ENCODE measurements around the gene MRTFB.
A peak's percentile ranks its signal among the peaks of the same experiment; 100 is the strongest.

MRTFB gene

GRCh38 chr16:14296663-14297062 is 225.5 kb downstream of the MRTFB start:
- no peak for DNase-seq

DNA sequence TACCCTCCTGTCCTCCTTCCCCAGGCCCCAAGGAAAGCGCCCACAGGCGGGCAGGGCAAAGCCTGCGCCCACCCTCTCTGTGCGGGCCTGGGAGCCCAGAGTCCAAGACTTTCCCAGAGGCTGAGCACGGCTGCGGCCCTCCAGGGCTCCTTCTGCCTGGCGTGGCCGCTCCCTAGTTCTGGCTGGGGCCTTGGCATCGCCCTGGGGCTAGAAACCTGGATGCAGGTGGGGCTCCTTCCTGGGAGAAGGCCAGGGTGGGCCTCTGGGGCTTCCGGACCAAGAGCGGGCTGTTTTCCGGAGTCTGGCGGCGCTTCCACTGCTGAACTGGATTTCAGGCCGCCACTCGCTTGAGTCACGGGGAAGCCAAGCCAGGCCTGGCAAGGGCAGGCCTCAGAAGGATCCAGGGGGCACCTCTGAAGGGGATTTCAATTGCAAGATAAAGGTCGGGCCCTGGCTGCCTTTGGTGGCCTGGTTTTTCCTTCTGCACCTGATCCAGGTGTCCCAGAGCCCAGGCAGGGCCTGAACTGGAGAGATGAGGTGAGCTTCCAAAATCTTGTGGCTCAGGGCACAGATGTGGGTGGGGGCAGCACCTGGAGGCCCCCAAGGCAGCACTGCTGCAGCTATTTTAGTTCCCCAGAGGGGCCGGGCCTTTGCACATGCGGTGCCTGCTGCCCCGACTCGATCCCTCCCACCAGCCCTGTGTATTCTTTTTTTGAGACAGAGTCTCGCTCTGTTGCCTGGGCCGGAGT is 227.4 kb downstream of the MRTFB start:
- DNase-seq, result no peak

DNA sequence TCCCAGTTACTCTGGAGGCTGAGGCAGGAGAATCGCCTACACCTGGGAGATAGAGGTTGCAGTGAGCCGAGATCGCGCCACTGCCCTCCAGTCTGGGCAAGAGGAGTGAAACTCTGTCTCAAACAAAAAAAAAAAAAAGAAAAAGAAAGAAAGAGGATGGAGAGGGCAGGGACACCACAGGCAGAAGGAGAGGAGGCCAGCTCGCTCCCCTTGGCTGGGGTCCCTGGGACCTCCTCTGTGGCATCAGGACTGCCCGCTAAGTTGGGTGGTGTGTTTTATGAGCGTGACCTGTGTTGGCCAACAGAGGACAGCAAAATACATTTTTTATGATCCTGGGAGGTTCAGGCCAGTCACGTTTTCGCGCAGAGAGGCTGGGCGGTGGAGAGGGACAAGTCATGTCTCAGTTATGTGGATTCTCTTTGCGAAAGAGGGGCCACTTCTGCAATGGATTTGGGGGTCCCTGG is 229.6 kb downstream of the MRTFB start:
- DNase-seq, result peak; percentile 82

GRCh38 chr16:14301169-14302030 is 230.3 kb downstream of the MRTFB start:
- DNase-seq, result peak; percentile 54

DNA sequence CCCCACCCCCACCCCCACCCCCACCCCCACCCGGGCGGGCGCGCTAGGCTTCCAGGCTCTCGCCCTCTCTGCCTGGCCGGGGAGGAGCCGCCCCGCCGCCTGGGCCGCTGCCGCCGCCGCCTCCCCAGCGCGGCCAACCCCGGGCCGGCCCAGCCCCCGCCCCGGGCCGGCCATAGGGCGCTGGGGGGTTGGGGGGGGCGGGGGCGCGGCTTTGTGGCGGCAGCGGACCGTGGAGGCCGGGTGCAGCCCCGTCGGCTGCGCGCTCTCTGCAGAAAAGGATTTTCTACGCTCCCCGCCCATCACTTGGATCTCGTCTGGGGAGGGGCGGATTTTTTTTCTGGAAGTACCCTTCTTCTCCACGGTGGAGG is 230.9 kb downstream of the MRTFB start:
- DNase-seq, result peak; percentile 83

DNA sequence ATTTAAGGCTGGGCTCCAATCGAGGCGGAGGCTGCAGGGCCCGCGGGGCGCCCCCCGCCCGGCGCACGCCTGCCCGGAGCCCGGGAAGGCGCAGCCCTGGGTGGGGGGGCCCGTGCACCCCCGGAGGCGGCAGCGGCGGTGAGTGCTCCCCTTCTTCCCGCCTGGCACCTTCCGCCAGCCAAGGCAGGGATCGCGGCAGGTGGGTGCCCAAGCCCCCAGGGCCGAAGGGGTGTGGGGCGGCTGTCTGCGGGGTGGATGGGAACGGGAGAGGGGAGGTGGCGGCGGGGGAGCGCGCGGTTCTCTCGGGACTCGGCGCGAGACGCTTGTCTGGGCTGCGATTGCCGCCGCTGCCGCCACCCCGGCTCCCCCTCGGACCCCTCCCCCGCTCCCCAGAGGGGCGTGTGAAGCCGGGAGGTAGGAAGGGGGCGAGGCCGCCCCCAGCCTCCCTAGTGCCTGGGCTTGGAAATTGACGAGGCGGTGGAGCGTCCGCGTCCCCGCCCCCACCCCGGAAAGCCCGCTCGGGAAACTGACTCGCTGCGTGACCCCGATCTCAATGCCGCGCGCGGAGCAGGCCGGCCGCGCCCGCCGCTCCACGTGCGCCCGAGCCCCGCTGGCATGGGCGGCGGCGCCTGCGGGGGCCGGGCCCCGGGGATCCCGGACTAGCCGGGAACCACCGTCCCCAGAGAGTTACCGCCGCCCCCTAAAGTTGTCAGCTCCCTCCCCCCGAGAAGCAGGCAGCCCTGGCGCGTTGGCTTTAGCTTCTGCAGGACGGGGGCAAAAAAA is 231.5 kb downstream of the MRTFB start:
- DNase-seq, result peak; percentile 52

- no peak for DNase-seq
These were observed 232.1 kb downstream of the MRTFB start for GRCh38 chr16:14303182-14303618.

DNA sequence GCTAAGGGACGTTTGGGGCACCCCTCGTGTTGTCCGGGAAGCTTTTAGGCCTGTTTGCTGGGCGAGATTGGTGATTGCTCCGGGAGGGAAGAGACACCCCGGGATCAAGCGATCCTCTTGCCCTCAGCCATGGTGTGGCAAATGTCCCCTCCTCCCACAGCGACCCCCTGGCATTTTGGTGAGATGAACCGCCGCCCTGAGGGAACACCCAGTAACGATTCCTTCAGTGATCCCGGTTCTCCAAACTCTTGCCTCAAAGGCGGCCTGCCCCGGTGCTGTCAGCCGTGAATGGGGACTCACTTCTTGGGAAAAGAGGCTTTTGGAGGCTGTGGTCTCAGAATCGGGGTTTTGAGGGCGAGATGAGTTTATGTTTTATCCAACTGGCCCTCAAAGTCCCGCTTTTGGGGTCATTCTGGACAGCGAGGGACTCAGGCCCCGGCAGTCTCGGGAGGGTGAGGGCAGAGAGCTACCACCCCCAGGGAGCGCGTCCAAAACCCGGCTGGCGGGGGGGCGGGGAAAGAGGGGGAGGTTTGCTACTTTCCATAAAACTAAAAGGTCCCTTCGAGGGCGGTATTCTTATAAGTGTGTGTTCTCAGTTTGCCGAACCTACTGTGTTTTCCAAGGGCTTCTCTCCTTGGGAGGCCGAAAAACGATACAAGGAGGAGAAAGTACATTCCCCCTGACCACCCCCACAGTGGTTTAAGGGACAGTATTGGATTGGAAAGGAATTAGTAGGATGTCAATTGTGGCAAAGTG is 232.7 kb downstream of the MRTFB start:
- peak; percentile 54 for DNase-seq

- DNase-seq, result no peak
These were observed 233.9 kb downstream of the MRTFB start for GRCh38 chr16:14304891-14305460.

DNA sequence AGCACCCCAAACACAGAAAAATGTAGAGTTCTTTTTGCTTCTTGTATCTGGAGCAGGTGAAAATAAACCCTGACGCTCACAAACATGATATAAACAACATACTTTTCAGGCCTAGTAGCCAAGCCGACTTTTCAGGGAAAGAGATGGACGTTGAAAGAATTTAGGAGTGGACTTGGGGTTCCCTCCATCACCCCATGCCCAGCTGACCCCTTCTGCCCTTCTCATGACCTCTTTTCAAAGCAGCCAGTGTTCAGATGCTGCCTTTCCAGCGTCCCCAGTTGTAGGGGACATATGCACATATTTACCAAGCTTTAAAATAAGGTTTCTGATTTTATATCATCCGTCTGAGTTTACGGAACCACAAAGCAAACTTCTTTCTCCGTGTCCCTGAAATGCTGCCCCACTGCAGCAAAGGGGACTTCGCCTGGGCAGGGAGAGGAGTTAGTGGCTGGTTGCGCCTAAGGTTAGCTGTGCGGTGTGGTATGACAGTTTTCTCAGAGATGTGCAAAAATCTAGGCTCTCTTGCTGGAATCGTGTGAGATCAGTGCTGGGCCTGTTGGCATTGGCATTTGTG is 235.5 kb downstream of the MRTFB start:
- no peak for DNase-seq

DNA sequence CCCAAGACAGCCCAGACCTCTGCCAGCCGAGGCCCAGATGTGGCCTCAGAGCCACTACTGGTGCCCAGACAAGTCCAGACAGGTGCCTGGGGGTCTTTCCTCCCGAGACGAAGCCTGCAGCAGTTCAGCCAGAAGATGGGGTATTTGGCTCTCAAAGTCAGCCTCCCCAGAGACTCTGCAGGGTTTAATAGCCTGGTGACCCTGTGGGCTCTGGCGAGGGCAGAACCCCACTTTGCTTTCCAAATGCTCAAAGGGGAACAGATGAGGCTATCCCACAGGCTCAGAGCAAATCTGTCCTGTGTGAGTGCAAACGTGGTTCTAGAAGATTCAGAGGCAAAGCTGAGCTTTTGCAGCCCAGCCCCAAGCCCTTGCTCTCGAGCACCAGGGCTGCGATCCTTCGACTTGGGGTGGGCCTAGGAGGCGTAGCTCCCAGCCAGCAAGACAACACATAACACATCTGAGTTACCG is 236.0 kb downstream of the MRTFB start:
- no peak for DNase-seq

- no peak for DNase-seq
These were observed 236.6 kb downstream of the MRTFB start for GRCh38 chr16:14307527-14308367.

- DNase-seq, result no peak
These were observed 237.2 kb downstream of the MRTFB start for GRCh38 chr16:14308368-14308723.

GRCh38 chr16:14309001-14309886 is 238.1 kb downstream of the MRTFB start:
- no peak for DNase-seq

DNA sequence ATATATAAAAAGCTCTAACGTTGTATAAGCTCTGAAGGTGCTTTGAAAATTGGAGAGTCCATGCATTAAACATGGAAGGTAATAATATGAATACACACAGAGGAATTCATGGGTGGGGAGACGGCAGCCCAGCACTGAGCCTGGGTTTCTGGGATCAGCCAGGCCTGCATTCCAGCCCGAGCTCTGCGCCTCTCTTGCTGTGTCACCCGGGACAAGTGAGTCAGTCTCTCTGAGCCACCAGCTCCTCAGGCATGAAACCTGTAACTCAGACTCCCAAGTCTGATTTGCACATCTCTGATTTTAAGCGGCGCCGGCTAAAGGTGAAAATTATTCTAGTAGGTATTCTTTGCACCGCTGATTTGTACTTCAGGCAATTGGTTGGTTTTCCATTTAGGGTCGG is 238.8 kb downstream of the MRTFB start:
- DNase-seq, result no peak

DNA sequence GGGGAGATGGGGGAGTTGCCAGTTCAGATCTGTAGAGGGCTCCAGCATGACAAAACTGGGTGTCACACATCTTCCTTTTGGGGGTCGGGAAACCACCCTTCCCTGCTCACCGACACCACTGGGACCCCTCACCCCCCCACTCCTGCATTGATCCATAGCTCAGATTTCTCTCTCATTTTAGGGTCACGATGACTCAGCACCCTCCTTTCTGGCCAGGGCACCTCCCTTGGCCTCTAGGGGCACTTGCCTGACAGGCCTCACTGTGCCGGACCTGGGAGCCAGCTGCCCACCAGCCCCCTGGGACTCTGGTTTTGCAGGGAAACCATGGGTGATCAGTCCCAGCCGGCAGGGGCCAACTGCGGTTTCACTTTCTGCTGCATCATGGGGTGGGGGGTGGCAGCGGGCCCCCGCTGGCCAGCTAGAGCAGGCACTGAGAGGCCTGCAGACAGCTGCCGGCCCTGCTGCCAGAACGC is 239.4 kb downstream of the MRTFB start:
- DNase-seq, result no peak

- no peak for DNase-seq
These were observed 243.0 kb downstream of the MRTFB start for GRCh38 chr16:14314116-14314515.

DNA sequence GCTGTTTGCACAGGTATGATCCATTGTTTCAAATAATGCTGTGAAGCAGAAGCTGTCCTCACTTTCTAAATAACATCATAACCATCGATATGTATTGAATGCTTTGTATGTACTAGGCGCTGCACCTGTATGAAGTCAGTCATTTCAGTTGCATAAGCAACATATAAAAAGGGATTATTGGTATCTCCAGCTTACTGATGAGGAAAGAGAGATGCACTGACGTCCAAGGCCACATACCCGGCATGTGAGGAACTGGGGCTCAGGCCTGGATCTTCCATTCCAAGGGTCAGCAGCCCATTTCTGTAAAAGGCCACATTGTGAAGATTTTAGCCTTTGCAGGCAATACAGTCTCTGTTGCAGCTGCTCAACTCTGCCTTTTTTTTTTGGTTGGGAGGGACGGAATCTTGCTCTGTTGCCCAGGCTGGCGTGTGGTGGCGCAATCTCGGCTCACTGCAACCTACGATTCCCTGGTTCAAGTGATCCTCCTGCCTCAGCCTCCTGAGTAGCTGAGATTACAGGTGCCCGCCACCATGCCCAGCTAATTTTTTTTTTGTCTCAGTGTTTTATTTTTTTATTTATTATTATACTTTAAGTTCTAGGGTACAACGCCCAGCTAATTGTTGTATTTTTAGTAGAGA is 244.7 kb downstream of the MRTFB start:
- DNase-seq, result no peak
